ENCODE data around the gene IL4R.
"Not testable (repeated sequence)": the region's sequence is repeated elsewhere in the genome, so short reads cannot be mapped to it uniquely, and the experiment has no call there.

Gene IL4R

GRCh38 chr16:27326738-27327585 is 13.2 kb downstream of the IL4R start:
- no peak for DNase-seq (ENCODE audit: low spot score)
- TF ChIP-seq CTCF (IDR thresholded peaks at IDR 0.05; ENCODE audit: extremely low read depth, missing control alignments) = no peak

GRCh38 chr16:27327586-27327915 is 13.8 kb downstream of the IL4R start:
- no peak for TF ChIP-seq CTCF (IDR thresholded peaks at IDR 0.05; ENCODE audit: extremely low read depth, missing control alignments)
- DNase-seq (ENCODE audit: low spot score) = no peak

- no peak for TF ChIP-seq CTCF (IDR thresholded peaks at IDR 0.05; ENCODE audit: extremely low read depth, missing control alignments)
- no peak for DNase-seq (ENCODE audit: low spot score)
Observed at GRCh38 chr16:27328937-27329336, 15.2 kb downstream of the IL4R start.

- not testable (repeated sequence) for DNase-seq (ENCODE audit: low spot score)
Observed at GRCh38 chr16:27329376-27330079, 15.8 kb downstream of the IL4R start.

- DNase-seq (ENCODE audit: low spot score) = no peak
- TF ChIP-seq CTCF (IDR thresholded peaks at IDR 0.05; ENCODE audit: extremely low read depth, missing control alignments) = no peak
Observed at GRCh38 chr16:27330542-27330941, 16.8 kb downstream of the IL4R start.

GRCh38 chr16:27332105-27332504 is 18.3 kb downstream of the IL4R start:
- TF ChIP-seq CTCF (IDR thresholded peaks at IDR 0.05; ENCODE audit: extremely low read depth, missing control alignments) = no peak
- DNase-seq (ENCODE audit: low spot score) = no peak

GRCh38 chr16:27333104-27333503 is 19.3 kb downstream of the IL4R start:
- no peak for DNase-seq (ENCODE audit: low spot score)

More at GRCh38 chr16:27333104-27333503, 19.3 kb downstream of the IL4R start:
- TF ChIP-seq CTCF (IDR thresholded peaks at IDR 0.05; ENCODE audit: extremely low read depth, missing control alignments) = no peak

Measured in GM20000 (cell line).